ENCODE data around the gene ATP9A. TPM values are rescaled to one million over a fixed set of nuclear protein-coding genes. Genes with fewer than 3 reads are reported as not detected.

The ATP9A gene
- total and polyA plus RNA-seq, 2 of the 4 experiments (the other 2 are of a cell fraction), result 10.6 to 22.4 TPM

DNA sequence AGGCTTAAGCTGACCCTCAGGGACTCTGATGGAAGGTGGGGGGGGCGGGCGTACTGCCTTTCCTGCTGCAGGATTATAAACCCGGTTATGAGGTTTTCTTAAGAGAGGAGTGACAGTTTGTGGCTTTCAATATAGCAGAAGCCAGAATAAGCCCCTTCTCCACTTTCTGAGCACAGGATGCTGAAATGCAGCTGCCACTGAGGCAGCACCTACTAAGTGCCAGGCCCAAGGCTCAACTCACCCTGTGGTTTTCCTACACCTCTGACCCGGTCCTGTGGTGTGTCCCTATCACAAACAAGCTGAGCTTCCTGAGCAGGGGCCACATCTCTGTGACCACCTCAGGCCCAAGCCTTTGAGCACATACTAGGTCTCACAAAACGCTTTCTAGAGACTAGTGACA lies 166.1 kb downstream of the ATP9A start:
- H3K27ac ChIP-seq (ENCODE audit: insufficient read depth, low read length), result no peak overlapping the region
- H3K23ac ChIP-seq (ENCODE audit: low read depth, low read length), result no peak overlapping the region
- H3K18ac ChIP-seq (ENCODE audit: low read depth, low read length), result no peak overlapping the region
- no peak overlapping the region for H3K4ac ChIP-seq (ENCODE audit: low read depth, low read length)
- in situ Hi-C loops (cut with MboI; ENCODE audit: low sequenced_read_pairs), result no loop called here
- no peak overlapping the region for H2AFZ ChIP-seq (replicated peaks; ENCODE audit: low read length, poor library complexity)
- H3K79me1 ChIP-seq (ENCODE audit: low read depth in 1 of 2, low read length in 2 of 2), result no peaks in the 10 kb centered on the region
- no peaks in the 10 kb centered on the region for H3K4me1 ChIP-seq (ENCODE audit: control insufficient read depth, insufficient read depth, low read length)
- no peak overlapping the region for H3K56ac ChIP-seq (ENCODE audit: extremely low read depth, insufficient read depth, low read length)
- no peaks in the 10 kb centered on the region for H3K9me3 ChIP-seq (ENCODE audit: control insufficient read depth, insufficient read depth, low read length)
- ATAC-seq (ENCODE audit: low read depth), result no peak
- TF ChIP-seq CEBPB (IDR thresholded peaks at IDR 0.05; ENCODE audit: low read depth, low read length), result no peak
- no peak for TF ChIP-seq POLR2A (IDR thresholded peaks at IDR 0.05; ENCODE audit: low read depth, low read length)
- TF ChIP-seq FOS (IDR thresholded peaks at IDR 0.05; ENCODE audit: low read depth, low read length), result no peak
- no peak for TF ChIP-seq RCOR1 (IDR thresholded peaks at IDR 0.05; ENCODE audit: insufficient replicate concordance, low read length)
- no peak for TF ChIP-seq NFE2L2 (IDR thresholded peaks at IDR 0.05; ENCODE audit: low read depth, low read length)
- TF ChIP-seq BHLHE40 (IDR thresholded peaks at IDR 0.05; ENCODE audit: low read depth, low read length), result no peak
- TF ChIP-seq MAZ (IDR thresholded peaks at IDR 0.05; ENCODE audit: borderline replicate concordance, low read depth, low read length), result no peak
- TF ChIP-seq, protein P1, sequence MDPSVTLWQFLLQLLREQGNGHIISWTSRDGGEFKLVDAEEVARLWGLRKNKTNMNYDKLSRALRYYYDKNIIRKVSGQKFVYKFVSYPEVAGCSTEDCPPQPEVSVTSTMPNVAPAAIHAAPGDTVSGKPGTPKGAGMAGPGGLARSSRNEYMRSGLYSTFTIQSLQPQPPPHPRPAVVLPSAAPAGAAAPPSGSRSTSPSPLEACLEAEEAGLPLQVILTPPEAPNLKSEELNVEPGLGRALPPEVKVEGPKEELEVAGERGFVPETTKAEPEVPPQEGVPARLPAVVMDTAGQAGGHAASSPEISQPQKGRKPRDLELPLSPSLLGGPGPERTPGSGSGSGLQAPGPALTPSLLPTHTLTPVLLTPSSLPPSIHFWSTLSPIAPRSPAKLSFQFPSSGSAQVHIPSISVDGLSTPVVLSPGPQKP (IDR thresholded peaks at IDR 0.05; ENCODE audit: borderline replicate concordance, low read depth, low read length), result no peak
- no peak for TF ChIP-seq USF2 (IDR thresholded peaks at IDR 0.05; ENCODE audit: low read depth, low read length)
- no peak for TF ChIP-seq CHD1 (IDR thresholded peaks at IDR 0.05; ENCODE audit: low read depth, low read length)
- TF ChIP-seq RAD21 (IDR thresholded peaks at IDR 0.05; ENCODE audit: low read length), result no peak
- TF ChIP-seq, protein P2, sequence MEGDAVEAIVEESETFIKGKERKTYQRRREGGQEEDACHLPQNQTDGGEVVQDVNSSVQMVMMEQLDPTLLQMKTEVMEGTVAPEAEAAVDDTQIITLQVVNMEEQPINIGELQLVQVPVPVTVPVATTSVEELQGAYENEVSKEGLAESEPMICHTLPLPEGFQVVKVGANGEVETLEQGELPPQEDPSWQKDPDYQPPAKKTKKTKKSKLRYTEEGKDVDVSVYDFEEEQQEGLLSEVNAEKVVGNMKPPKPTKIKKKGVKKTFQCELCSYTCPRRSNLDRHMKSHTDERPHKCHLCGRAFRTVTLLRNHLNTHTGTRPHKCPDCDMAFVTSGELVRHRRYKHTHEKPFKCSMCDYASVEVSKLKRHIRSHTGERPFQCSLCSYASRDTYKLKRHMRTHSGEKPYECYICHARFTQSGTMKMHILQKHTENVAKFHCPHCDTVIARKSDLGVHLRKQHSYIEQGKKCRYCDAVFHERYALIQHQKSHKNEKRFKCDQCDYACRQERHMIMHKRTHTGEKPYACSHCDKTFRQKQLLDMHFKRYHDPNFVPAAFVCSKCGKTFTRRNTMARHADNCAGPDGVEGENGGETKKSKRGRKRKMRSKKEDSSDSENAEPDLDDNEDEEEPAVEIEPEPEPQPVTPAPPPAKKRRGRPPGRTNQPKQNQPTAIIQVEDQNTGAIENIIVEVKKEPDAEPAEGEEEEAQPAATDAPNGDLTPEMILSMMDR (conservative IDR thresholded peaks at IDR 0.05; ENCODE audit: low read depth, low read length), result no peak
- TF ChIP-seq SMC3 (IDR thresholded peaks at IDR 0.05; ENCODE audit: low read depth, low read length), result no peak
- H4K8ac ChIP-seq (ENCODE audit: low read depth in 2 of 2, low read length in 2 of 2), result no peak overlapping the region
- H3K4me2 ChIP-seq (ENCODE audit: low read depth, low read length), result no peak overlapping the region
- no peaks in the 10 kb centered on the region for H4K20me1 ChIP-seq (ENCODE audit: insufficient read depth, low read length)
- no peak for DNase-seq
- no peak overlapping the region for H2BK20ac ChIP-seq (ENCODE audit: low read depth, low read length)
- no peak overlapping the region for H3K14ac ChIP-seq (replicated peaks; ENCODE audit: low read depth, low read length)
- H2BK120ac ChIP-seq (ENCODE audit: low read depth, low read length), result no peak overlapping the region
- no peaks in the 10 kb centered on the region for H3K27me3 ChIP-seq (ENCODE audit: control insufficient read depth, insufficient read depth, low read length)
- no peak overlapping the region for H2BK5ac ChIP-seq (ENCODE audit: low read depth, low read length, poor library complexity, severe bottlenecking)
- peaks cover 32% of the 10 kb centered on the region for H3K36me3 ChIP-seq (ENCODE audit: control insufficient read depth, insufficient read depth, low read length)
- no CpG with 5 or more reads among the region's 5 CpGs for WGBS, 2 experiments (ENCODE audit: extremely low coverage in 2 of 2, insufficient read length in 1 of 2)
- no peak overlapping the region for H2AK5ac ChIP-seq (ENCODE audit: low read depth, low read length)
- no peak overlapping the region for H2AK9ac ChIP-seq (replicated peaks; ENCODE audit: low read depth, low read length, poor library complexity)
- no peak overlapping the region for H2BK15ac ChIP-seq (ENCODE audit: low read depth, low read length)
- dilution Hi-C loops (cut with HindIII; ENCODE audit: low sequenced_read_pairs, unreplicated experiment), result no loop called here
- ChIA-PET POLR2A (ENCODE audit: unreplicated experiment) (no interaction called here), CTCF (no interaction called here)
- no peak overlapping the region for H4K5ac ChIP-seq (ENCODE audit: low read depth, low read length)
- no TSS peak for BruUV-seq (replicated peaks)
- H3K9ac ChIP-seq (ENCODE audit: low read depth, low read length), result no peak overlapping the region
- intact Hi-C loops (cut with micrococcal nuclease), result no loop called here
- no peak overlapping the region for H3K4me3 ChIP-seq (ENCODE audit: insufficient read depth, low read depth, low read length)
- no peak overlapping the region for H4K91ac ChIP-seq (ENCODE audit: insufficient read depth, low read depth, low read length)
- H3K9me1 ChIP-seq (ENCODE audit: insufficient read depth, low read length), result no peaks in the 10 kb centered on the region
